Ovary (tissue), 10 donors: ENCODE measurements around the gene SPDYE18. TPM values are rescaled to one million over a fixed set of nuclear protein-coding genes. Genes with fewer than 3 reads are reported as not detected.
"Not testable (repeated sequence)": the region's sequence is repeated elsewhere in the genome, so short reads cannot be mapped to it uniquely, and the experiment has no call there.

Experiments
- DNase-seq, 5 donors: peaks; one replicate each; pipeline ENCODE4 v3.0.0-alpha.2; 2019 to 2020
- H3K27ac ChIP-seq, 2 donors: fragments of 200-600 bp; one replicate each; pipeline versions ENCODE4 v1.5.1 to v1.8.0; 2019 to 2022
- H3K27me3 ChIP-seq: fragments of 200-600 bp; one replicate; pipeline ENCODE4 v1.8.0; 2022
- H3K36me3 ChIP-seq: fragments of 200-600 bp; sonication (generic); one replicate; pipeline ENCODE4 v1.5.1; 2019
- H3K4me1 ChIP-seq: one replicate; pipeline ENCODE4 v1.8.1; 2013; ENCODE audit warnings: mild to moderate bottlenecking, moderate library complexity; ENCODE audit not compliant: insufficient read depth
- H3K4me3 ChIP-seq: fragments of 200-600 bp; sonication (generic); one replicate; pipeline ENCODE4 v1.5.1; 2017
- H3K9me3 ChIP-seq, 2 donors: fragments of 200-600 bp in 1 of 2; sonication (generic) in 1 of 2; one replicate each; pipeline versions ENCODE4 v1.5.1 to v1.8.1; 2013 to 2019; ENCODE audit warnings: mild to moderate bottlenecking in 1 of 2, moderate library complexity in 1 of 2
- WGBS, 3 donors: extraction: QIAGEN DNeasy Blood & Tissue Kit in 1 of 3; methylation state at CpG; one replicate each; pipeline versions ENCODE4 v1.1.5 to v1.1.7; 2013 to 2017; 5-methylcytosine and 5-hydroxymethylcytosine counted together
- intact Hi-C, 4 donors: fragments of 100-400 bp; cut with DNase I; formaldehyde crosslinking; loops; one replicate each; pipeline versions ENCODE4 v1.11.0 to v1.15.1; 2022 to 2023
- long read RNA-seq, 3 donors: library from polyadenylated mRNA in 2 of 3; unstranded in 2 of 3; transcript quantifications; one replicate each; pipeline ENCODE4 v2.0.0 and lab custom pipeline, GENCODE V29; 2021 to 2026
- polyA plus RNA-seq, 2 donors: library from polyadenylated mRNA; stranded (reverse); fragments of 200-250 nt in 1 of 2; fragments of 350-450 nt in 1 of 2; fragmentation: Illumina TruSeq in 1 of 2; extraction: RNeasy Lipid Tissue Mini Kit (QIAGEN cat#74804) in 1 of 2; gene quantifications; one replicate each; pipeline ENCODE4 v1.2.3, GENCODE V29; 2013 to 2014
- total RNA-seq, 7 donors: library from RNA; depleted of rRNA in 2 of 7; stranded (reverse); fragments of >200 nt in 2 of 7; fragmentation: NEBNext Ultra II Directional in 3 of 7; extraction: Animal tissue kit (Norgen Biotek cat#: 25700) in 3 of 7; gene quantifications; one replicate each; pipeline versions ENCODE4 v1.1.0 to v1.2.4, GENCODE V29; 2016 to 2023
- donor health status: DM: no; HTN: no; CAD: no; lungs with moderate emphysema.
- donor health status: DM: no; HTN: no; CAD: no.
- donor health status: Bipolar disorder and iron deficiency.
- donor health status: DM: yes; HTN: yes; CAD: no.
- donor health status: DM: no; HTN: no; CAD: no.
- donor health status: DM: yes; HTN: yes; CAD: no.

The SPDYE18 gene, protein sequence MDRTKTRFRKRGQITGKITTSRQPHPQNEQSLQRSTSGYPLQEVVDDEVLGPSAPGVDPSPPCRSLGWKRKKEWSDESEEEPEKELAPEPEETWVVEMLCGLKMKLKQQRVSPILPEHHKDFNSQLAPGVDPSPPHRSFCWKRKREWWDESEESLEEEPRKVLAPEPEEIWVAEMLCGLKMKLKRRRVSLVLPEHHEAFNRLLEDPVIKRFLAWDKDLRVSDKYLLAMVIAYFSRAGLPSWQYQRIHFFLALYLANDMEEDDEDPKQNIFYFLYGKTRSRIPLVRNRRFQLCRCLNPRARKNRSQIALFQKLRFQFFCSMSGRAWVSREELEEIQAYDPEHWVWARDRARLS
- total RNA-seq (1 to 10 TPM in 5 of 7 donors, under 1 TPM in 1, not detected in 1; 0.53 to 2.9 (median 1.9) TPM), polyA plus RNA-seq (1 to 10 TPM in 1 of 2 donors, under 1 TPM in 1; 0.38 to 2.1 TPM)
- long read RNA-seq, donor 1, partial matches to known transcripts = 0 of 7 reads
- long read RNA-seq, donor 1, other reads (novel, unspliced or antisense) = 7 of 7 reads
- long read RNA-seq, donor 2 = 0 reads
- long read RNA-seq, donor 3, partial matches to known transcripts = 0 of 8 reads
- long read RNA-seq, donor 3, other reads (novel, unspliced or antisense) = 8 of 8 reads

DNA sequence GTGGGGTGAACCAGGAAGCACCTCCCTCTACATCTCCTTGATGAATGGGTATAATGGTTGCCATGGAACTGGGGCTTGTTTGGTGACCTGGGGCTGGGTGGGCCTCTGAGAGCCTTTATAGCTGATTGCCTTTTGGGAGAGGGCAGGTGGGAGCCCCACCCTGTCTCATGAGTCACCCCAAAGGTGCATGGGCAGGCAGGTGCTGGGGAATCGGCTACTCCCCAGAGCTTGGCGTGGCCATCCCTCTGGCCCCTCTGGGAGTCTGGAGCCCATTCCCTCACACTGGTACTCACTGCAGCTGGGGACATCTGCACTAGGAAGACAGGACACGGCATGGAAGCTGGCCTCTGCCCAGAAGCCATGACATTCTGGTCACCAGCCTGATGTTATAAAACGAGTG is at the start of gene SPDYE18:
Gene SPDYE18, minus strand, starts transcription at position 2 of the 400 bp plus-strand sequence. CDS start 2,046 bp downstream, outside the sequence.
- H3K27ac ChIP-seq, H3K4me1 ChIP-seq, H3K9me3 ChIP-seq, H3K36me3 ChIP-seq, H3K27me3 ChIP-seq, H3K4me3 ChIP-seq, DNase-seq, intact Hi-C loops: not testable (repeated sequence)
- 85 to 93% (median 91%) methylated on average over 2 to 4 of the region's 4 CpGs for WGBS, 3 donors

DNA sequence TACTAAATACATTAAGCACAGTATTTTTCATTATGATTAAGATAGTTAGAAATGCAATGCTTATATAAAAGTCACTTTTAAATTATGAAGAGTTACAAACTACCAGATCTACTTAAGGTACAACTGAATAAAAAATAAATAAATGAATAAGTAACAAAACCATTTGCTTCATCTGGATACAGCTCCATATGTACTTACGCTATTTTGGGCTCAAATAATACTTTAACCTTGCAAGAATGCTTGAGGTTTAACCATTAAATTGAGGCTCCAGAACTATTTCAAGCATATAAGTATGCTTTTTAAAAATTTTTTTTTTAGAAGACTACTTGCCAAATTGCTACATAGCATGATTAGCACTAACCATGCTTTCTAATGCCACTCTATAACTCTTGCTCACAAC is 46.0 kb upstream of the SPDYE18 start:
- not testable (repeated sequence) for H3K27ac ChIP-seq

DNA sequence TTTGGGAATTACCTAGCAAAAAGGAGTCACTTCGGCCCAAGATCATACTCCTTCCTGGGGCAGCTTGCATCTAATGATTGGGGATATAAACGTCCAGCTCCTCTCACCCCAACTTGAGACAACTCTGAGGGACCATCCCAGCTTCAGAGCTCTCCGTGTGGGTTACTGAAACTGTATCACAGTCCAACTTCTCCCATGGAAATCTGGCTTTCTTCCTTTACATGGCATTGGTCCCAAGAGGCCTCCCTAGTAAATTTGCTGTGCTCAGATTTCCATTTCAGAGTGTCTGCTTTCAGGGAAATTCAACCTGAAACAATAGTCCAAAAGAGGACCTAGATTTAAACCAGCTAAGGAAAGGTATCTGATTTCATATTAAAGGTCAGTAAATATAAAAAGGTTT is 45.3 kb upstream of the SPDYE18 start:
- H3K9me3 ChIP-seq, H3K27ac ChIP-seq, H3K36me3 ChIP-seq, intact Hi-C loops, H3K4me1 ChIP-seq, H3K4me3 ChIP-seq, H3K27me3 ChIP-seq, DNase-seq: not testable (repeated sequence)
- 11 to 42% (median 25%) methylated on average over 2 to 3 of the region's 3 CpGs for WGBS, 3 donors

More for the DNA sequence above, 46.0 kb upstream of the SPDYE18 start:
- H3K27me3 ChIP-seq, H3K36me3 ChIP-seq, H3K4me3 ChIP-seq, H3K9me3 ChIP-seq, intact Hi-C loops, DNase-seq, H3K4me1 ChIP-seq: not testable (repeated sequence)
- WGBS, 3 donors = 81 to 82% (median 82%) methylated on average over 1 of the region's 1 CpG

DNA sequence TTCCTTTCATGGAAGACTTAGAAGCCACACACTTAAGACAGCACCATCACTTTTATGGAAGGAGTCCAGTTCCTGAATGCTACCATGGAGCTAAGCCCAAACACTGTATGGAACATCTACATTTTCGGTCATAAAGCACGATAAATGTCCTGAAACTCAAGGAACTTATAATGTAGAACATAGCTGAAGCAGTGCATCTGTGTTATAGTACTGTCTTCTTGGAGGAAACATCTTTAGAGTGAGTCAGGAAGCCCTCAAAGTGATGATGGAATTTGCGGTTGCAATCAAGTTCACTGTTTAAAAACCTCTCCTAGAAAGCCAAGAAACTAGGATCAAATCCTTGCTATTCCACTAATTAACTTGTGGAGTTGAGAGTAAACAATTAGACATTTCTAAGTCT is 43.5 kb upstream of the SPDYE18 start:
- H3K9me3 ChIP-seq, H3K4me3 ChIP-seq, DNase-seq, H3K27ac ChIP-seq, intact Hi-C loops, H3K4me1 ChIP-seq, H3K27me3 ChIP-seq, H3K36me3 ChIP-seq: not testable (repeated sequence)
- WGBS, 3 donors = 96 to 100% (median 100%) methylated on average over 3 of the region's 3 CpGs

DNA sequence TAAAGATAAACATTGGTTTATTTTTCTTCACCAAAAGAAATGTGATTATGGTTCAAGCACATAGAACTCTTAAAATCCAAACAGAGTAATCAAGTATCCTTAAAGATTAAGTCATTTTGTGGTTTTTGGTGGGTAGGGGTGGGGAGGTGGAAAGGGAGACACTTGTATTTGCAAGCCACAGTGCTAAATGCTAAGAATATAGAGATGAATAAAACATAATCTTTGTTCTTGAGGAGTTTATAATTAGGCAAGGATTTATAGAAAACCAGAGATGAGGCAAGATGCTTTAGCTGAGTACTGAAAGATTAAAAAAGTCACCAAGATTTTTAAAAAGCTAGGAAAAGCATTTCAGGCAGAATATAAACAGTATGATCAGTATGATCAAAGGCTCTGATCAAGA is 40.3 kb upstream of the SPDYE18 start:
- DNase-seq, H3K36me3 ChIP-seq, intact Hi-C loops, H3K27me3 ChIP-seq, H3K9me3 ChIP-seq, H3K4me3 ChIP-seq, H3K4me1 ChIP-seq, H3K27ac ChIP-seq: not testable (repeated sequence)

DNA sequence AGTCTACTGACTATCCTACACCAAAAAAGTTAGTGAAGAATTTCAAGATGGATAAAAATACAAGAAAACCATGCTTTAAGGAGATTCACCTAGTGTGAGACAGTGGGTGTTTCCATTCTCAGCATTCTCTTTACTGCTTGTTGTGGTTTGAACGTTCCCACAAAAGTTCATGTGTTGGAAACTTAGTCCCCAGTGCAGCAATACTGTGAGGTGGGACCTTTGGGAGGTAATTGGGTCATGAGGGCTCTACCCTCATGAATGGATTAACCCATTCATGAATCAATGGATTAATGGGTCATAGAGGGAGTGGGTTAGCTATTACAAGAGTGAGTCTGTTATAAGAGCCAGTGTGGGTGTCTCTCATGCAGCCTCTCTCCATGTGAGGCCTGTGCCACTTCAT is 38.8 kb upstream of the SPDYE18 start:
- H3K27ac ChIP-seq, H3K4me1 ChIP-seq, H3K27me3 ChIP-seq, H3K36me3 ChIP-seq, H3K9me3 ChIP-seq, H3K4me3 ChIP-seq, intact Hi-C loops, DNase-seq: not testable (repeated sequence)
- 48 to 80% (median 71%) methylated on average over 1 of the region's 1 CpG for WGBS, 3 donors

DNA sequence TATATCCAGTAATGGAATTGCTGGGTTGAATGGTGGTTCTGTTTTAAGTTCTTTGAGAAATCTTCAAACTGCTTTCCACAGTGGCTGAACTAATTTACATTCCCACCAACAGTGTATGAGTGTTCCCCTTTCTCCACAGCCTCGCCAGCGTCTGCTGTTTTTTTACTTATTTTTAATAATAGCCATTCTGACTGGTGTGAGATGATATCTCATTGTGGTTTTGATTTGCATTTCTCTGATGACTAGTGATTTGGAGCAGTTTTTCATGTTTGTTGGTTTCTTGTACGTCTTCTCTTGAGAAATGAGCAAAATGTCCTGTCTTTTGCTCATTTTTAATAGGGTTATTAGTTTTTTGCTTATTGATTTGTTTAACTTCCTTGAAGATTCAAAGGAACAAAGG is 38.1 kb upstream of the SPDYE18 start:
- H3K9me3 ChIP-seq, H3K27me3 ChIP-seq, H3K27ac ChIP-seq, H3K4me1 ChIP-seq, H3K4me3 ChIP-seq, intact Hi-C loops, DNase-seq, H3K36me3 ChIP-seq: not testable (repeated sequence)
- 96 to 100% (median 98%) methylated on average over 2 to 3 of the region's 3 CpGs for WGBS, 3 donors

DNA sequence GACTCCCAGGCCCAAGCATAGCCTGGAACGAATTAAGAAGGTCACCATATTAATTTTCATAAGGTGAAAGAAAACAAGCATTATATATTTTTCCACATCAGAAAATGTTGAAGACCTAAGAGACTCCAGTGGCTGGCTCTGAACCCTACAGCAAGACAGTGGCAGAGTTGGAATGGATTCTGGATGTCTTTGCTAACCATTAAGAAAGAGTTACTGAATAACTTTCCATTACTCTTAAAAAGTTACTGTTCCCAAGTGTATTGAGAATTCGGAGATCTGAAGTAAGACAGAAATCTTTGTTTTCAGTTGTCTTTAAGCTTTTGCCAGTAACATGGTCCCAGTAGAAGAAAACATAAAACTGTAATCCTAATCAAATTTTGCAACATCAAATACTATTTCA is 29.9 kb upstream of the SPDYE18 start:
- H3K4me3 ChIP-seq, H3K4me1 ChIP-seq, DNase-seq, H3K27ac ChIP-seq, H3K9me3 ChIP-seq, H3K36me3 ChIP-seq, H3K27me3 ChIP-seq, intact Hi-C loops: not testable (repeated sequence)
- WGBS, 3 donors = 25 to 84% (median 29%) methylated on average over 2 of the region's 2 CpGs

DNA sequence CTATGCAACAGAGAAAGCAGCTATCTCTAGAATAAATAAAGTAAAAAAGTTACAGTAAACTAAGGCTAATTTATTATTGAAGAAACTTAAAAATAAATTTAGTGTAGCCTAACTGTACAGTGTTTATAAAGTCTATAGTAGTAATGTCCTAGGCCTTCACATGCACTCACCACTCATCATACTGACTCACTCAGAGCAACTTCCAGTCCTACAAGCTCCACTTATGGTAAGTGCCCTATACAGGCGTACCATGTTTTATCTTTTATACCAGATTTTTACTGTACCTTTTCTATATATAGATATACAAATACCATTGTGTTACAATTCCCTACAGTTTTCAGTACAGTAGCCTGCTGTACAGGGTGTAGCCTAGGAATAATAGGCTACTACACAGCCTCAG is 19.8 kb upstream of the SPDYE18 start:
- H3K27ac ChIP-seq, DNase-seq, intact Hi-C loops, H3K4me1 ChIP-seq, H3K9me3 ChIP-seq, H3K4me3 ChIP-seq, H3K27me3 ChIP-seq, H3K36me3 ChIP-seq: not testable (repeated sequence)
- 95 to 98% (median 96%) methylated on average over 1 of the region's 1 CpG for WGBS, 3 donors

DNA sequence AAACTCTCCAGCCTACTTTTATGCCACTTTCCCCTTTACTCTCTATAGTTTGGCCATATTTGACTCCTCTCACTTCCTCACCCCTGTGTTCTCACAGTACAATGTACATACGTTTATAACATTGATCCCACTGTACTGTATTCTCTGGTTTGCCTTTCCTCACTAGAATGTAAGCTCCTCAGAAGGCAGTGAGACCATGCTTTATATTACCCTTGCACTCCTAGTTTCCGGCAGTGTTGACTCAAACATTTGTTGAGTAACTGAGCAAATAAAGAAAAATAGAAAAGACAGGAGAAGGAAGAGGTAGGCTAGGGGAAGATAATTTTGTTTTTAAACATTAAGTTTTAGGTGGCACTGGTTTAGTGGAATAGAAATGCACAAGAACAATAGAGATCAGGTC is 17.9 kb upstream of the SPDYE18 start:
- DNase-seq, H3K27ac ChIP-seq, H3K4me1 ChIP-seq, H3K9me3 ChIP-seq, H3K27me3 ChIP-seq, H3K4me3 ChIP-seq, intact Hi-C loops, H3K36me3 ChIP-seq: not testable (repeated sequence)
- 92 to 100% (median 97%) methylated on average over 1 to 2 of the region's 2 CpGs for WGBS, 3 donors

DNA sequence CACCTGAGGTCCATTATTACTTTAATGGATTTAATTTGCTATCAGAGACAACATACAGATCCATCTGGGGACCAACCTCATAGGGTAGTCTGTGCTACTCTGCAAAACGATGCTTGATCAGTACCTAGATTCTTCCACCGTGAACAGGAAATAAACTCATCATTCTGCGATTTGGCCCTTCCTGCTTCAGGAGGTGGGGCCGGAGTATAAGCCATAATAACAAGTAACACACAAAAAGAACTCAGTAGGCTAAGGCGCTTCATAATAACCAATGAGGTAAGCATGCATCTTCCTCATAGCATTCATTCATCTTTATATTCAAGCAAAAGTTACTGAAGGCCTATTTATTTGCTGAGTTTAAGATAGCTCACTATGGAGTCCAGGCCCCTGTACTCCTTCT is 17.3 kb upstream of the SPDYE18 start:
- H3K27ac ChIP-seq, H3K4me3 ChIP-seq, H3K4me1 ChIP-seq, H3K9me3 ChIP-seq, H3K27me3 ChIP-seq, intact Hi-C loops, H3K36me3 ChIP-seq, DNase-seq: not testable (repeated sequence)
- WGBS, 3 donors = 65 to 93% (median 76%) methylated on average over 5 of the region's 5 CpGs

DNA sequence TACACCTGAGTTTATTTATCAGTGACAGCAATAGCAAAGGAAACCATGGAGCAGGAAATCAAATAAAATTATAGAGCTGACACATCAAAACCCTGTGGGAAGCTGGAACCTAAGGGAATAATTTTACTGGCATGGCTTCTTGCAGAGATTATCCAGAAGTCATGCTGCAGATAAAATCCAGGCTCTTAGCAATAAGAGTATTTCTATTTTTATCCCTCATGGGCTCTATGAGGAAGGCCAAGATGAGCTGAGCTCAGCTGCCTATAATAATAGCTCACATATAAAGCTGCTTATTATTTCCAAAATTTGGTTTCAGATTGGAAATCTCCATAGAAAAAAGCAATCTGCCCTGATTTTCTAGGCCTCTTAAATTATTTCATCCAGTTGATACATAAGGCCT is 16.8 kb upstream of the SPDYE18 start:
- H3K9me3 ChIP-seq, H3K27ac ChIP-seq, H3K4me3 ChIP-seq, H3K4me1 ChIP-seq, H3K36me3 ChIP-seq, DNase-seq, H3K27me3 ChIP-seq, intact Hi-C loops: not testable (repeated sequence)
